Stimulated activated CD4-positive, alpha-beta T cell treated with anti-CD3 and anti-CD28 coated beads, Interleukin-2, amount 100 ng/mL, for 4 hours (primary cell): ENCODE results near the gene CEP128.

Source experiments
- DNase-seq: peaks from one replicate; pipeline ENCODE4 v3.0.0-alpha.2; 2020; ENCODE audit warnings: low read depth

The CEP128 gene

DNA sequence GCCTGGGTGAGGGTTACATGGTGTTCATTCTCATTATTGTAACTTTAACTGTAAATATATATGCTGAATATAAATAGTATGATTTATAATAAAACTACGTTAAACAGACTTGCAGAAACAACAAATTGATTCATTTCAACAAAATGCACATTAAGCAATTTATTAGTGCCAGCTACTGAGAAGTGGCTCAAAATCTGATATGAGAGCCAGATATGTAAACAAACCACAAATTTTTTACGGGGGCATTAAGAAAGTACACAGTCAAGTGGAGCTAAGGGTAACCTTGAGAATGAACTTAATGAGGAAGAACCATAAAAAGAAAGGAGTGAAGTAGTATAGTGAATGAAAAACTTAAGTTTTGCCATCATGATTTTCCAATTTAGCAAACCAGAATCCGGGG is 40.3 kb downstream of the CEP128 start:
- DNase-seq = no peak

DNA sequence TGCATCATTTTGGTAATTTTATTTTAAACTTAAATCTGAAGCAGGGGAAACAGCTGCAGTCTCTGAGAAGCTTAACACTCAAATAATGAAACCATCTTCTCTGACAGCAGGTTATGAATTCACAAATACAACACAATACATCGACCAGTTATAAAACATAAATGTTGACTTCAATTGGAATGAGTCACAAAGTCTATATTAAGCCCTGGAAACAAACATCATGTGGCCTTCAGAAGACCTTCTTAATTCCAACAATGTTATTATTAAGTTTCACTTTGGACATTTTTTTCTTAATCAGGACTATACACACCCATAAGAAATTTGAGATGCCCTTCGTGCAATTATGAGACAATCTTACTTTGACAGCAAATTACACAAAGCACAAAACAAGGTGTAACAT is 68.9 kb downstream of the CEP128 start:
- DNase-seq = no peak

DNA sequence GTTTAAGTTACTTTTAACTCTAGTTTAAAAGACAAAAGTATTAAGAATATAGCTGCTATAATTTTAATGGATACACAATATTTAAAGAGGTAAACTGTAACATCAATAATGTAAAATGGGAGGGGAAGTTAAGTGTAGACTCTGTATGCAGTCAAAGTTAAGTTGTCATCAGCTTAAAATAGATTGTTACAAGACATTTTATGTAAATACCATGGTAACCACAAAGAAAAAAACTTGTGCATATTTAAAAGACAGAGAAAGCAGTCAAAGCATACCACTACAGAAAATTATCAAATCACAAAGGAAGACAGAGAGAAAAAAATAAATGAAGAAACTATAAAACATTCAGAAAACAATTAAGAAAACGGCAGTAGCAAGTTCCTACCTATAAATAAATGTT is 73.3 kb downstream of the CEP128 start:
- DNase-seq = no peak

DNA sequence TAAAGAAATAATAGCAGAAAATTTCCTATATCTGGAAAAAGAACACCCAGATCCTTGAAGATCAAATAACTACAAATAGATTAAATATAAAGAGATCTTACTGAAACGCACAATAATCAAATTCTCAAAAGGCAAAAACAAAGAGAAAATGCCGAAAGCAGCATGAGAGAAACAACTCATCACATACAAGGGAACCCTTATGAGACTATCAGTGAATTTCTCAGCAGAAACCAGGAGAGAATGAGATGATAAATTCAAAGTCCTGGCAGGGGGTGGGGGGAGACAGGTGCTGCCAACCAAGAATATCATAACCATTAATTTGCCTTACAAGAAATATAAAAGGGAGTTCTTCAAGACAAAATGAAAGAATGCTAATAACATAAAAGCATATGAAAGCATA is 73.7 kb downstream of the CEP128 start:
- DNase-seq = no peak

DNA sequence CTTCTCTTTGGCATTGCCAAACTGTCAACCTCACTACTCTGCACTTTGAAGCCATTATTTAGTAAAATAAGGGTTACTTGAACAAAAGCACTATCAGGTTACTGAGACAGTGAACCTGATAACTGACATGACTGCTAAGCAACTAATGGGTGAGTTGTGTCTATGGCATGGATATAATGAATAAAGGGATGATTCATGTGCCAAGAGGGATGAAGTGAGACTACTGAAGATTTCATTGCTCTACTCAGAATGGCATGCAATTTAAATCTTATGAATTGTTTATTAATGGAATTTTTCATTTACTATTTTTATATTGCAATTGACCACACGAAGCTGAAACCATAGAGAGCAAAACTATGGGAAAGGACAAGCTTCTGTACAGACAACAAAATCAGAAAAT is 74.4 kb downstream of the CEP128 start:
- no peak for DNase-seq

DNA sequence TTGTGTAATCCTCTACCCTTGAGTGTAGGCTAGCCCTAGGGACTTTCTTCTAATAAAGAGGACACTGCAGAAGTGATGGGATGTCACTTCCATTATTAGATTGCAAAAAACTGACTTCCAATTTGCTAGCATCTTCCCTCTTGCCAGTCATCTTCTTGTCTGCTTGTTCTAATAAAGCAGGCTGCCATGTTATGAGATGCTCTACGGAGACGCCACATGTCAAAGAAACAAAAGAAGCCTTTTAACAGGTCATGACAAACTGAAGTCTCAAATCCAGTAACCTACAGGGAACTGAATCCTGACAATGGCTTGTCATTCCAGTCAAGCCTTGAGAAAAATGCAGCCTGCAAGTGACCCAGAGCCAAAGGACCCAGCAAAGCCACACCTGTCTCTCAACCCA is 76.0 kb downstream of the CEP128 start:
- no peak for DNase-seq

DNA sequence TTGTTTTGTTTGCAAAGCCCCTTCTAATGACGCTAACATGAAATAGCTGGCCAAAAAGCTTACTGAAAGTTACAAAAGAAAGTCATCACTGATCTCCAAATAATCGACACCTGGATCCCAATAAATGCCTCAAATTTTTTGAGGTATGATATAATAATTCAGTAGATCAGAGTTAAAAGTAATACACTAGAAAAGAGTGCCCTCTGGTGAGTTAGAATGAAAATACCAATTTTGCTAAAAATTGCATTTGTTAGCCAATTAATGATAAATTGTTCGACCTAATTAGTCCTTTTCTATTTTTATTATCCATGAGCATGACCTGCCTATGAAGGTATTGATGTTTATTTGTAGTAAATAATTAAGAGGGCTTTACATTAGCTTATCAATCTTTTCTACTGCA is 78.6 kb downstream of the CEP128 start:
- no peak for DNase-seq

DNA sequence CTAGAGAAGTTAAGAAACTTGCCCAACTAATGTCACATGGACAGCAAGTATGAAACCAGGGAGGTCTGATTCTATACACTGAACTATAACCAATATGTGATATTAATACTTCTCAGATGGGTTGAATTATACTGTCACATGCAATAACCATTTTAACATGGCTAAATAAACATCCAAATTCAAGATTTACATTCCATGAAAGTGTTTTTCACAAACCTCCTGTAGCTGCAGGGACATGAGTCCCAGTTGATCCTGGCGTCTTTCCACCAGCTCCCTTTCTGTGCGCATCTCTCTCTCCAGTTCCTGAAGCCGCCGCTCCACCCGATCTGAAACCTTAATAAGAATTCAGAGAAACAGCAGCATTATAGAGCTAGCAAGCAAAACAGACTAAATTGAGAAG is 79.0 kb downstream of the CEP128 start:
- no peak for DNase-seq

DNA sequence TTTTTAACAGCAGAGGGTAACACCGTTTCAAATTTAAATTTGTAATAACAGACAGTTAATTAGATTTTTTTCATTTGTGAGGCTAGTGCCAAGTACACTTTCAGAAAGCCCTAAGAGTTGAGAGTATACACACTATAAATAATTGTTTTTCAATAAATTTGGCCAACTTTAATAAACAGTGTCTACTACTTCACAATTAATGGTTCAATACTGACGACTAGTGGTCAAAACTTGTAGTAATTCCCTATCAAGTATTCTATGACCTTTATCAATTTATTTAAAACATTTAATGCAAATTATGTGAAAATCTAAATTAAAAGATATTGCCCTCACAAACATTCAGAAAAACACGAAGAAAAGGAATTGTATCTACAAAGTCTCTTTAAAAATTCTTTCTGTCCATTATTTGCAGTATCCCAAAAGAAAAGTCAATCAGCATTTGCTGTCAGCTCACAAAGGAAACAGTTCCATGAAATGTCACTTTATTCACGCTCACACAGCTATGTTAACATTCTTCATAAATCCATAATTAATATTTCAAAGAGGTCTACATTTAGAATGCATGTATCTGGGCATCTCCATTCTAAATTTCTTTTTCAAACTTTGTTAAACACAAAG is 91.2 kb downstream of the CEP128 start:
- no peak for DNase-seq

DNA sequence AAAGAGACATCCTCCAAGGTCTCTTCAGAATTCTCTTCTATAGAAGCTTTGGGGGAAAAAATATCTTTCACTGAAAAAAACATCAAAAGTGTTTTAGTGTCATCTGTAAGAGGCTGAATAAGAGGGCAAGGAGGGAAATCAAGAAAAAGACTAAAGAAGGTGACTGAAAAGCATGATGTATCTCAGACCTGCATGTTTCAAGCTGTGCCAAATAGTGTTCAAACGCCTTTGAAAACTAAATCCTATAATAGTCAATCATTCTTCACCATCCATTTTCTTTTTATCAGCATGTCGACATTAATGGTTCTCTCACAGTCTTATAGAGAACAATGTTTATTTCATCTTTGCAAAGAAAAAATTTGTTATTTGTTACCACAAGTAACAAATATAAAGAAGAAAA is 94.5 kb downstream of the CEP128 start:
- DNase-seq = no peak

DNA sequence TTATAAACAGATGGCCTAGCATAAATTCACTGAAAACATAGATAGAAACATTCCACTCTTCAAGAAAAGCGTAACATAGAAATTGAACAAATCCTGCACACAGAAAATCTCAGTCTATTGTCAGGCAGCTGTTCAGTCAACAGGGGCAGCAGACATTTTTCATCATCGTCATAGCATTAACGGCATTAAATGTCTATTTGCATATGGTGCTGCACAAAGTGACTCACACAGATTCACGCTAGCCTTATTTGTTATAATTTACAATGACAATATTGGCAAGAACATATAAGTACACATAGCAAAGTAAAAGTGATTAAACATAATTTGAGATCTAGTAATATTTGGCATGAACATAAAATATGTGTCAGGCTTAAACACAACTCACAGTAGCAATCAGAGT is 95.7 kb downstream of the CEP128 start:
- no peak for DNase-seq

DNA sequence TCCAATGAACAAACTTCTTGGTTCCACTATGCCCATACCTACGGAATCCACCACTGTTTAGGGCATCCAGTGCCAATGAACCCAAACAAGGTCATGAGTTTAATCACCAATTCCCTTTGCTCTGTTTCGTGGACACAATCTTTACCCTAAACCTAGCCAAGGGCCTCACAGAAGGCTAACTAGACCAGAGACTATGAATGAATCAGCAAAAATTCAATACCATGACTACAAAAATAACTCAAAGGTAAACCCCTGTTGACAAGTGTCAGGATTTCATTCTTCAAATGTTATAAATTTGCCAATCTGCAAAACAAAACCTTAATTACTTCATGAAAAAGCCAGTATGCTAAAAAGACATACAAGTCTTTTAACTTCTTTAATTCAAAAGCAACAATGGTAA is 96.7 kb downstream of the CEP128 start:
- no peak for DNase-seq

DNA sequence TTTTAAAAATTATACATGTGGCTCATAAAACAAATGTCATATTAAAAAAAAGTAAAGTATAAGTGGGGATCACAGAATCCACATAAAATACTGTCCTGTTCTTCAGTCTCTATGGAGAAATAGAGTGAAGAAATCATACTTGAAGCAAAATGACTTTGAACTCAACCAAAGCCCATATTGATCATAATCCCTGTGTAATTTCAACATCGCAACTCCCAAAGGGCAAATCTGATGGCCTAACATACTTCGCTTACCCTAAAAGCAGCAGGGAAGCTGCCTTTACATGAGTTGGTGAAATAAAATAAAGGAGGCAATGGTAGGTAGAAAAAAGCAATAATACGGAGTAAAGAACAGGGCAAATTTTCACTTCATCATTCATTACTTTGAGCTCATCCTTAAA is 101.8 kb downstream of the CEP128 start:
- DNase-seq = no peak

DNA sequence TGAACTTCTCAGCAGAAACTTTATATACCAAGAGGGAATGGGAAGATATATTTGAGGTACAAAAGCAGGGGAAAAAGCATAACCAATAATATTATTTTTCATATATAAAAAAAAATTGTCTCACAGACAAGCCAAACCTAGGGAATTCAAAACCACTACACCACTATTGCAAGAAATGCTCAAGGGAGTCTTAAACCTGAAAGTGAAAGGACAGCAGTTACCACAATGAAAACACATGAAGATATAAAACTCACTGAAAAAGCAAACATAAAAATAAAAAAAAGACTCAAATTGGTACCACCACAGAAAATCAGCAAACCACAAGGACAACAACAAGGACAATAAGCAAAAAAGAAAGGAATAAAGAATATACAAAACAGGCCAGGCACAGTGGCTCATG is 131.9 kb downstream of the CEP128 start:
- DNase-seq = no peak

DNA sequence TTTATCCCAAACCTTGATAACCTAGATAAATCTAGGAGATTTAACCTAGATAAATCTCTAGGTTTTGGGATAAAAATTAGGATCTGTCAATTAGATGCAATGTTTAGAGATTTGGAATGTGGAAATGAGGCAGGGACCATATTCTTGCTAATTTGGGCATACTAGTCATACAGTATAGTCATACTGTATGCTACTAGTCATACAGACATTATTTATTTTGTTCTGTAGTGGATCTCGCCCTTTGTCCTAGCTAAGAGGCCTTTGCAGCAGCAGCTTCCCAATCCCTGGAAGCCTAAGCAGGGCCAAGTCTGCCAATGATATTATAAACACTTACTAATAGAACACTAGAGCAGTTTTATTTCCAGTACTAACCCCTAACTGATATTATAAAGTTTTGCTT is 136.4 kb downstream of the CEP128 start:
- DNase-seq = no peak

DNA sequence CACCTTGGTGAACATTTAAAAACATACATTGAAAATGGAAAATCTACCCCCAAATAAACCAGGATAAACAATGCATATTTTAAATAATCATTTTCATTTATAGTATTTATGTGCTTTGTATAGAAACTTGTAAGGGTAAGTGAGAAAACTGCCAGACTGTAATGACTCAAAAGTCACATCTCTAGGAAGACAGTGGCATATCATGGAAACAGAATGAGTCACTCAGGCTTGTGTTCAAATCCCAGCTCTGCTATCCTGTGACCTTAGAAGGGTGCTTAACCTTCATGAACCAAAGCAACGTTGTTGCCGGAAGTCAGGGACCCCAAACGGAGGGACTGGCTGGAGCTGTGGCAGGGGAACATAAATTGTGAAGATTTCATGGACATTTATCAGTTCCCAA is 142.7 kb downstream of the CEP128 start:
- no peak for DNase-seq

DNA sequence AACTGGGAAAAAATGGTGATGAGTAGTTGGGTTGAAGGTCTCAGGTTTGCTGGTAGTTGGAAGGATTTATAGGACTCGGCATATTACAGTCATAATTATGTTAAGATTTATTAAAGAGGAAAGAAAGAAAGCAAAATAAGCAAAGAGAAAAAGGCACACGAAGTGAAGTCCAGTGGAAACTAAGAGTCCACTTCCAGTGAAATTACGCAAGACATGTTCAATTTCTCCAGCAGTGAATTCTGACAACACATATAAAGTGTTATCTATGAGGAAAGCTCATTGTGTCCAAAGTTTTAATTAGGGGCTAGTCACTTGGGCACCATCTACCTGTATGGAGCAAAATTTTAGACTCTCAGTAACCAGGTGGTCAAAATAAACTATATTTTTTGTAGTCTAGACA is 143.3 kb downstream of the CEP128 start:
- DNase-seq = no peak

DNA sequence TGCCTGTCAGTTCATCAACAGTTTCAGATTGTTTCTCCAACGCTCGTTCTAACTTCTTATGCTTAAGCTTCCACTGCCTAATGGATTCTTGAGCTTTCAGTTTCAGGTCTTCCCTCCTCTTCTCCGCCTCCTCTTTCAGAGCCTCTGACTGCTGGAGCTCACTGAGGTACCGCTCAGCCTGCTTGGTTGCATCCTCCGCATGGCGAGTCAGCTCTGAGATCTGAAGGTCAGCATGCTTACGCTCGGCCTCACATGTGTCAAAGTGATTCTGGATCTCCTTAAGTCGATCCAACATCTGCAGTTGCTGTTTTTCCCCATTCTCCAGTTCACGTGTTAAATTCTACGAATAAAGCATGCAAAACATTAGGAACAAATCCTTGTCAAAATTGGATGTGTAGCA is 148.8 kb downstream of the CEP128 start:
- DNase-seq = no peak

DNA sequence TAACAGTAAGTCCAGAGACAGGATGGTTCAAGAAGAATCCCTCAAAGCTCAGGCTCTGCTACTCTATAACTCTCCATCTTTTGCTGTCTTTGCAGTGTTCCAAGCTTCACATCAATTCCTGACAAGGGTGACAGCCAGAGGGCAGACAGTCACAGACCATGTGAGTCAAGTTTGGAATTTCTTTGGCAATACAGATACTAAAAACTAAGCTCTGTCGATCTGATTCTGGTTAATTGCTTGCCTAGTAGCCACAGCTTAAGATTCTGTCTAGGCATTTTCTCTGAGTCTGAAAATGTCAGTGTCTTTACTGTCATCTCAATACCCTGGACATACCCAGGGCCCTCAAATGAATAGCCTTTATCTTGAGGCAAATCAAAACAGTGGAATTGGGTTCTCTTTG is 153.7 kb downstream of the CEP128 start:
- no peak for DNase-seq

DNA sequence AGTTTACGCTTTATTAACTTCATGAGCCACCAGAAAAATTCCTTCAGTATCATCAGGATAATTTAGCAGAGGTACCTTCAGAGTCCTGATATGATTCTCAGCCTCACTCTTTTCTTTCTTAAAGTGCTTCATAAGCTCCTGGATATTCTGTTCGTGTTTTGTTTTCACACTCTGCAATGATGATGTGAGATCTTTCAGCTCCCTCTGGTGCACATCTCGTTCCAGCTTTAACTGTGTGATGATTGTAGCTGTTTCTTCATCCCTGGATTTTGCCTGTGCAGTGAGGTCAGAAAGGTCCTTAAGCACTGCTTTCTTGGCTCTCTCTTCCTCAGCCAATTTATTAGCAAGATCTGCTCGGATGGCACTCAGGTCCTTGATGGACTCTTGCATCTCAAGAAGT is 156.7 kb downstream of the CEP128 start:
- DNase-seq = no peak

DNA sequence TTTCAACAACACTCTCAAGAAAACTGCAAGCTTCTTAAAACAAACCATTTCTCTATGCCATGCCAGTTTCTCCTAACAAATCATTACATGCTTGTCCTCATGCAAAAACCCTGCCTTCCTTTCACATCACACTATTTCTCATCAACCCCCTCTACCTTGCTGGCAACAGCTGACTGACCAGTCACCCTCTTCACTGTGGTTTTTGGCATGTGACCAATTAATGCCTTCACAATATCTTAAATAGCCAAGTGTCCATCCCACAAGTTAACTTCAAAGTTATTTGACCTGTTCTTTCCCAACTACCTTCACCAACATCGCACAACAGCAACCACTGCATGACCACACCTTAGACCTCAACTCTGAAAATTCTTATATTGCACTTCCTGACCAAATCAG is 159.6 kb downstream of the CEP128 start:
- DNase-seq = no peak

DNA sequence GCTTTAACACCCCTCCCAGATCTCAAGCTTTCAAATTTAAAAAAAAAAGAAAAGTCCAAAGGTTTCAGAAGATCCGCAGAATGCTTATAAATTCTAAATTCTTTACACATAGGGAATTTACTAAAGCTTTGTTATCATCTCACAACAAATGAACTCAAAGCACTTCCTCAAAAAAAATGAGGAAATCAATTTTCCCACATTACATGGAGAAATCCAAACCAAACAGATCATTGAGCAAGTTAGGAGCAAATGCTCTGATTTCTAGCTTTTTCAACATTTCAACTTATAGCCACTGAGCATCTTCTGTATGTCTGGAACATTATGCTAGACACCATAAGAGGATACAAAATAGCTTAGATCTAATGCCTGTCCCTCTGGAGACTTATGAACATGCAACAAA is 161.0 kb downstream of the CEP128 start:
- DNase-seq = no peak

DNA sequence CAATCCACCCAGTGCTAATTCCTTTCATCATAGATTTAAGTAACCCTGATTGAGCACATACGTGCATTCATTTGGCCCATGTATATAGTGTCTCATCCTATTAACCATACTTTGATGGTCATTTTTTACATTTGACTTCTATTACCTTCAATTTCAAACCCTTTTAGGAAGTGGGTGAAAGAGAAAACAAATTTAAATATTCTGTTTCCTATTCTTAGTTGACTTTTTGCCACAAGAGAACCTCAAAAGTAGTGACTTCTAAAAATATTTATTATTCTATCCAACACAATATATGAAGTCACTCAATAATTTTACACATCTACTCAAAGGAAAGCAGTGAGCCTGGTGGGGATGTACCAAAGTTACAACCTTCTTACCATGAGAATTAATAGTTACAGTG is 164.9 kb downstream of the CEP128 start:
- no peak for DNase-seq

DNA sequence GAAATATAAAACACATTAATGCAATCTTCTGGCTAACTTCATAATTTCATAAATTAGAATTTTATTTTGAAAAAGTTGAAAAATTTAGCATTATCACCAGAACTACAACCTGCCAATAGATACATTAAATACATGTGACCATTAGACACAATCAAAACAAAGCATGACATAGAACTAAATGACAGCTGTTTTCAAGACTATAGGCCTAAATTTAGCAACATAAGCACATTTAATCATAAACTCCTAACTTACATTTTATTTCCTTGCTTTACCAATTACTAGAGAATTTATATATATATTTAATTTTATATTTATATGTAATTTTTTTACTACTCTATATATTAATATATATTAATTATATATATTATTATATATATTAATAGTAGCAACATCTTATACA is 165.4 kb downstream of the CEP128 start:
- DNase-seq = no peak

DNA sequence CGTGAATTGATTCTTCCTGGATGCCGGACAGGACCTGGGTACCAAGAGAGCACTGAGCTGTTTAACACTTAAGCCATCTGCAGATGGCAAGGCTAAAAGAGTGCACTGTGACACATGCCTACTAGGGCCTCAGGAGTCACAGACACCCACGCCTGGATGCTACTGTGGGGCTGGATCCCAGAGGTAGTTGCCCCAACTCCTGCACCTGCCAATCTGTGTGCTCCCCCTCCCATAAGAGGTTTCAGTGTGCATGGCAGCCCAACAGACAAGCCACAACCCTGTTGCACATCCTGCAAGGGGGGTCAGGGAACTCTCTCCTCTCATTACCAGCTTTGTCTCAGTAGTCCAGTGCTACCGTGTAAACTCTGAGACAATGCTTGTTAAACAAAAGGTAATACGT is 169.0 kb downstream of the CEP128 start:
- no peak for DNase-seq
